ENCODE results near the gene ZNF804B.

Gene ZNF804B

DNA sequence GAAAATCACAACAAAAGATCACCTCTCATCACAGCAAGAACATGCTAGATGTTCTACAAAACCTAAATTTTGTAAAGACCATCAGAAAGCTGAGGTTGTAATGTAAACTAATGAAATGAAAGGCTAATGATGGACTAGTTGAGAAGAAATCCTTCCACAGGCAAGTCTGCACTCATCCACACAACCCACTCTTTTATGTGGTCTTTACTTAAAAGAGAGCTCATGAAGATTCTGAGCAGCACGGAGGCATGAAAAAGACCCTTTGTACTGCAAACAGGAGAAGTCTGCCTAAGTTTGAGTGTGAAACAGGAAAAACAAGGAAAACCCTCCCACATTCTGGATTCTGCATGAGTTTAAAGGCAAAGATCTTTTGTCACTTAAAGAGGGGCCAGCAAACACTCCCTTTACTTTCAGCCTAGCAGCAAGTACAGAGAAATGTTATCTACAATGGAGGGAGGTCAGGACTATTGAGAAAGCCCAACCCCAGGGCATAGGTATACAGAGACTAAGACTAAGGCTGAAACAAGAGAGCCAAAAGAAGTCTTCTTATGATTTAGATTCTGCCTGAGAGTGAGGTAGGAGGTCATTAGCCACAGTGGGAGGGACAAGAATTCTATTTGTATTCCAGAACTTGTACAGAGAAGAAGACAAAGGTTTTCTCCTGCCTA is 557.2 kb downstream of the ZNF804B start:
- no peak for DNase-seq

- DNase-seq: no peak
These were observed 572.5 kb downstream of the ZNF804B start for GRCh38 chr7:89332026-89332425.

DNA sequence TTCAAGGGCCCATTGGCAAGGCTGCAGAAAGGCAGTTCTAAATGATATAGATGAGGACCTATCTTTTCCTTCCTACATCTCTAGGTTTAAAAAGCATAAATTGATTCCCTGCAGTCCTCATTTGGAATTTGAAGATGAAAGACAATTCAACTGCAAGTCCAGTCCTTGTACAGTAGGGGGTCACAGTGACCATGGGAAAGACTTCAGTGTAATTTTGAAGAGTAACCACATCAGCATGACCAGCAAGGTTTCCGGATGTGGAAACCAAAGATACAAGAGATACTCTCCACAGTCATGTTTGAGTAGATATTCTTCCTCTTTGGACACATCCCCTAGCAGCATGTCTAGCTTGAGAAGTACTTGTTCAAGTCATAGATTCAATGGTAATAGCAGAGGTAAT is 575.3 kb downstream of the ZNF804B start:
- DNase-seq: no peak

DNA sequence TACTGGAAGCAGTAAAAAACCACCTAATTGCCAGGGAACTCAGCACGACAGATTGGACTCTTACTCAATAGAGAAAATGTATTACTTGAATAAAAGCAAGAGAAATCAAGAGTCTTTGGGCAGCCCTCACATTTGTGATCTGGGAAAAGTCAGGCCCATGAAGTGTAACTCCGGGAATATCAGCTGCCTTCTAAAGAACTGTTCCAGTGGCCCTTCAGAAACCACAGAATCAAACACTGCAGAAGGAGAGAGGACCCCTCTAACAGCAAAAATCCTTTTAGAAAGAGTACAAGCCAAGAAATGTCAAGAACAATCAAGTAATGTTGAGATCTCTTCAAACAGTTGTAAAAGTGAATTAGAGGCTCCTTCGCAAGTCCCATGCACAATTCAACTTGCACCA is 576.0 kb downstream of the ZNF804B start:
- no peak for DNase-seq

GRCh38 chr7:89336121-89336520 is 576.6 kb downstream of the ZNF804B start:
- no peak for DNase-seq

- DNase-seq: no peak
These were observed 580.2 kb downstream of the ZNF804B start for GRCh38 chr7:89339748-89340147.

GRCh38 chr7:89357121-89357520 is 597.6 kb downstream of the ZNF804B start:
- DNase-seq: no peak

DNA sequence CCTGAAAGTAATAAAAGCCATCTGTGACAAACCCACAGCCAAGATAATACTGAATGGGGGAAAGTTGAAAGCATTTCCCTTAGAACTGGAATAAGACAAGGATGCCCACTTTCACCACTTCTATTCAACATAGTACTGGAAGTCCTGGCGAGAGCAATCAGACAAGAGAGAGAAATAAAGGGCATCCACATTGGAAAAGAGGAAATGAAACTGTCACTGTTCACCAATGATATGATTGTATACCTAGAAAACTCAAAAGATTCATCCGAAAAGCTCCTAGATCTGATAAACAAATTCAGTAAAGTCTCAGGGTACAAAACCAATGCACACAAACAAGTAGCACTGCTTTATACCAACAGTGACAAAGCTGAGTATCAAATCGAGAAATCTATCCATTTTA is 617.7 kb downstream of the ZNF804B start:
- no peak for DNase-seq

- no peak for DNase-seq
These were observed 625.9 kb downstream of the ZNF804B start for GRCh38 chr7:89385411-89385810.

Measured in activated CD4-positive, CD25-positive, alpha-beta regulatory T cell treated with anti-CD3 and anti-CD28 coated beads, Interleukin-2, amount 50 U/mL, for 72 hours (primary cell).